ENCODE measurements around the gene FAM228A.

Gene FAM228A

GRCh38 chr2:24225499-24226242, 50.8 kb downstream of the FAM228A start:
- Histone ChIP-seq H3K9ac (ENCODE audit: low read length) (no peak overlapping the region), H3K4me1 (ENCODE audit: control insufficient read depth, insufficient read depth, low read length) (peaks cover 3% of the 10 kb centered on the region; the same call in 1 of the 2 replicates), H3K27ac (ENCODE audit: low read depth, low read length) (no peak overlapping the region), H3K9me3 (ENCODE audit: control insufficient read depth, insufficient read depth, low read depth, low read length) (no peaks in the 10 kb centered on the region), H3K4me3 (ENCODE audit: low read depth, low read length) (no peak overlapping the region), H3K27me3 (ENCODE audit: control insufficient read depth, insufficient read depth, low read length) (no peaks in the 10 kb centered on the region), H3K36me3 (ENCODE audit: control insufficient read depth, insufficient read depth, low read length) (no peaks in the 10 kb centered on the region)

- no peak overlapping the region for H3K27ac ChIP-seq (ENCODE audit: low read depth, low read length)
- no peak overlapping the region for H3K4me3 ChIP-seq (ENCODE audit: low read depth, low read length)
- H3K27me3 ChIP-seq (ENCODE audit: control insufficient read depth, insufficient read depth, low read length), result no peaks in the 10 kb centered on the region
- H3K9me3 ChIP-seq (ENCODE audit: control insufficient read depth, insufficient read depth, low read depth, low read length), result no peaks in the 10 kb centered on the region
- H3K4me1 ChIP-seq (ENCODE audit: control insufficient read depth, insufficient read depth, low read length), result peaks cover 3% of the 10 kb centered on the region; the same call in 1 of the 2 replicates
- H3K36me3 ChIP-seq (ENCODE audit: control insufficient read depth, insufficient read depth, low read length), result no peaks in the 10 kb centered on the region
- H3K9ac ChIP-seq (ENCODE audit: low read length), result no peak overlapping the region
Measured at GRCh38 chr2:24228470-24228869, 53.6 kb downstream of the FAM228A start.

DNA sequence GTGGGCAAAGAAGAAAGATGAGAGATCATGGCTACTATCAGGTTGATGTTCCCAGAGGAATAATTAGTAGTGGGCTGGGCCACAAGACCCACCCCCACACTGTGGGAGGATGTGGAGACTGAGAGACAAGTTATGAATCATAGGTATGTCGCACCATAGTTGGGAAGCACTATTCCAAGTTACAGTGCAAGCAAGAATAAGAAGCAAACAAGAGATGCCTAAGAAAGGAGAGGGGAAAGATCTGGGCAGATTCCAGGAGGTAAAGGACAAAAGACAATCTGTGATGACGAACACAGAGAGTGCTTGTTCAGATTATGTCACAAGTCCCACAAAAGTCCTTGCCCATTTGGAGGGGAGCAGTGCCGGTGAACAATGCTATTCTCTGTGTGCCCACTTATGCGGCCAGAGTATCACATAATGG, 56.6 kb downstream of the FAM228A start:
- Histone ChIP-seq H3K9ac (ENCODE audit: low read length) (no peak overlapping the region), H3K27me3 (ENCODE audit: control insufficient read depth, insufficient read depth, low read length) (no peaks in the 10 kb centered on the region), H3K4me1 (ENCODE audit: control insufficient read depth, insufficient read depth, low read length) (no peaks in the 10 kb centered on the region), H3K36me3 (ENCODE audit: control insufficient read depth, insufficient read depth, low read length) (no peaks in the 10 kb centered on the region), H3K4me3 (ENCODE audit: low read depth, low read length) (no peak overlapping the region), H3K9me3 (ENCODE audit: control insufficient read depth, insufficient read depth, low read depth, low read length) (no peaks in the 10 kb centered on the region), H3K27ac (ENCODE audit: low read depth, low read length) (no peak overlapping the region)

GRCh38 chr2:24233321-24233720, 58.5 kb downstream of the FAM228A start:
- H3K4me3 ChIP-seq (ENCODE audit: low read depth, low read length), result no peak overlapping the region
- H3K27ac ChIP-seq (ENCODE audit: low read depth, low read length), result no peak overlapping the region
- no peaks in the 10 kb centered on the region for H3K9me3 ChIP-seq (ENCODE audit: control insufficient read depth, insufficient read depth, low read depth, low read length)
- no peak overlapping the region for H3K9ac ChIP-seq (ENCODE audit: low read length)
- H3K36me3 ChIP-seq (ENCODE audit: control insufficient read depth, insufficient read depth, low read length), result no peaks in the 10 kb centered on the region
- H3K27me3 ChIP-seq (ENCODE audit: control insufficient read depth, insufficient read depth, low read length), result no peaks in the 10 kb centered on the region
- H3K4me1 ChIP-seq (ENCODE audit: control insufficient read depth, insufficient read depth, low read length), result no peaks in the 10 kb centered on the region

GRCh38 chr2:24237313-24237712, 62.5 kb downstream of the FAM228A start:
- H3K27ac ChIP-seq (ENCODE audit: low read depth, low read length), result no peak overlapping the region
- H3K4me1 ChIP-seq (ENCODE audit: control insufficient read depth, insufficient read depth, low read length), result no peaks in the 10 kb centered on the region
- H3K36me3 ChIP-seq (ENCODE audit: control insufficient read depth, insufficient read depth, low read length), result no peaks in the 10 kb centered on the region
- no peaks in the 10 kb centered on the region for H3K9me3 ChIP-seq (ENCODE audit: control insufficient read depth, insufficient read depth, low read depth, low read length)
- H3K27me3 ChIP-seq (ENCODE audit: control insufficient read depth, insufficient read depth, low read length), result no peaks in the 10 kb centered on the region
- no peak overlapping the region for H3K9ac ChIP-seq (ENCODE audit: low read length)
- no peak overlapping the region for H3K4me3 ChIP-seq (ENCODE audit: low read depth, low read length)

DNA sequence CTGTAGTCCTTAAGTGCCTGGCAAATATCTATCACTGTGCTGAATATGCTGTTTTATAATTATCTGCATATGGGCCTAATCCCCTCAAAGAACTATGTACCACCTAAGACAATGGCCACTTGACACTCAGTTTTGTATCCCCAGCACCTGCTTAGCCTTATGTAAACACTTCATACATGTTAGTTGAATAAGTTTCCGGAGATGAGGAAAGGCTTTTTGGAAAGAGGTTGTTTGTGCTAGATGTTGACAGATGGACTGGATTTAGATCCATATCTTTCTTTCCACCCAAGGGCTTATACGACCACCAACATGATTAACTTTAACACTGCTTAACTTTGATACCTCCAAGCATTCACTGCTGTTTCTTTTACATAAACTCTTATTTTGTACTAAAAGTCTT, 63.3 kb downstream of the FAM228A start:
- Histone ChIP-seq H3K27ac (ENCODE audit: low read depth, low read length) (no peak overlapping the region), H3K36me3 (ENCODE audit: control insufficient read depth, insufficient read depth, low read length) (no peaks in the 10 kb centered on the region), H3K9ac (ENCODE audit: low read length) (no peak overlapping the region), H3K4me1 (ENCODE audit: control insufficient read depth, insufficient read depth, low read length) (no peaks in the 10 kb centered on the region), H3K27me3 (ENCODE audit: control insufficient read depth, insufficient read depth, low read length) (no peaks in the 10 kb centered on the region), H3K9me3 (ENCODE audit: control insufficient read depth, insufficient read depth, low read depth, low read length) (no peaks in the 10 kb centered on the region), H3K4me3 (ENCODE audit: low read depth, low read length) (no peak overlapping the region)

DNA sequence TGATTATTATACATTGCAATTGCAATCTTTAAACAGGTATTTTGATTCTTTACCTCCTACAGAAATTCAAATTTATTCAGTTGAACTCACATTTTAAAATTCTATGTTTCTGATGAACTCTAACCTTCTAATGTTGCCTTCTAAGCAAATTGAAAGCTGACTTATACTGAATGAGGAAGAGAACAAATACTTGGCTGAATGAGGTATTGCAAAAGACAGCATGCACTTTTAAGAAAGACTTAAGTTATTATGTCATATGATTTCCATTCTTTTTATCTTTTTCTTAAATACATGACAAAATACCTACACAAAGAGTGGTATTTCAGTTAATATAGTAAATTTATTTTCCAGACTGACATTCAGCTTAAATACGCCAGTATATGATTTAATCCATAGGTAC, 64.7 kb downstream of the FAM228A start:
- H3K27ac ChIP-seq (ENCODE audit: low read depth, low read length), result no peak overlapping the region
- no peaks in the 10 kb centered on the region for H3K27me3 ChIP-seq (ENCODE audit: control insufficient read depth, insufficient read depth, low read length)
- H3K9me3 ChIP-seq (ENCODE audit: control insufficient read depth, insufficient read depth, low read depth, low read length), result no peaks in the 10 kb centered on the region
- no peak overlapping the region for H3K9ac ChIP-seq (ENCODE audit: low read length)
- no peaks in the 10 kb centered on the region for H3K4me1 ChIP-seq (ENCODE audit: control insufficient read depth, insufficient read depth, low read length)
- no peak overlapping the region for H3K4me3 ChIP-seq (ENCODE audit: low read depth, low read length)
- no peaks in the 10 kb centered on the region for H3K36me3 ChIP-seq (ENCODE audit: control insufficient read depth, insufficient read depth, low read length)

Measured in HUES6 (cell line).